K562 (cell line): ENCODE data around the gene RERG.

ENCODE experiments used
- BHLHE40 ChIP-seq: IDR thresholded peaks from 2 replicates; pipeline ENCODE4 v1.6.1; 2011; ENCODE audit warnings: low read length, improper control_type of control experiment
- PML ChIP-seq: IDR thresholded peaks from 2 replicates; pipeline ENCODE4 v1.6.1; 2012; ENCODE audit warnings: low read length, inconsistent platforms
- ZNF695 ChIP-seq: fragments of 450-650 bp; formaldehyde crosslinking; IDR thresholded peaks from 2 replicates; pipeline ENCODE4 v1.4.0; 2020; ENCODE audit warnings: mild to moderate bottlenecking, moderate library complexity

DNA sequence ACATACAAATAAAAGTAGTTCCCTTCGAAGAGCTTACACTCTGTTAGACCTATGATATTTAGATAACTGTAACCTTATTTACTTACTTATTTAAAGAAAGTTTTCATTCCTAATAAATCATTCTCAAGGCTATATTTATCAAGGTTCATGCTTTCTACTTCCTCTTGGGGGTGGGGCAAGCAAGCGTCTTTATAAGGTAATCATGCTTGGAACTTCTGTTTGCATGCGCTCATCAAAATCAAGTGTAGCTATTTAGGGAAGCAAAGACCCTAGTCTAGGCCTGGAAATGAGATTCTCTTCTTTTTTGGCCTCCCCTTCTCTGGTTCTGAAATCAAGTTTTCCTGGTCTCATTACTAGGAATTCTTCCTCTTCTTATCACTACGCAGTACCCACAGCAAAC lies 766 bp downstream of the RERG start:
- TF ChIP-seq ZNF695 (CRISPR knock-in tag): no peak
- no peak for TF ChIP-seq BHLHE40
- TF ChIP-seq PML: no peak
